GM18508 (cell line): ENCODE data around the gene ARMC5.
"Not testable (repeated sequence)": the region's sequence is repeated elsewhere in the genome, so short reads cannot be mapped to it uniquely, and the experiment has no call there.

Source experiments
- ATAC-seq: cut with Tn5 transposase; IDR thresholded peaks from one replicate; pipeline ENCODE4 v1.9.1; 2021; ENCODE audit warnings: moderate number of reproducible peaks; ENCODE audit not compliant: insufficient read depth, unreplicated experiment

ARMC5 gene, protein sequence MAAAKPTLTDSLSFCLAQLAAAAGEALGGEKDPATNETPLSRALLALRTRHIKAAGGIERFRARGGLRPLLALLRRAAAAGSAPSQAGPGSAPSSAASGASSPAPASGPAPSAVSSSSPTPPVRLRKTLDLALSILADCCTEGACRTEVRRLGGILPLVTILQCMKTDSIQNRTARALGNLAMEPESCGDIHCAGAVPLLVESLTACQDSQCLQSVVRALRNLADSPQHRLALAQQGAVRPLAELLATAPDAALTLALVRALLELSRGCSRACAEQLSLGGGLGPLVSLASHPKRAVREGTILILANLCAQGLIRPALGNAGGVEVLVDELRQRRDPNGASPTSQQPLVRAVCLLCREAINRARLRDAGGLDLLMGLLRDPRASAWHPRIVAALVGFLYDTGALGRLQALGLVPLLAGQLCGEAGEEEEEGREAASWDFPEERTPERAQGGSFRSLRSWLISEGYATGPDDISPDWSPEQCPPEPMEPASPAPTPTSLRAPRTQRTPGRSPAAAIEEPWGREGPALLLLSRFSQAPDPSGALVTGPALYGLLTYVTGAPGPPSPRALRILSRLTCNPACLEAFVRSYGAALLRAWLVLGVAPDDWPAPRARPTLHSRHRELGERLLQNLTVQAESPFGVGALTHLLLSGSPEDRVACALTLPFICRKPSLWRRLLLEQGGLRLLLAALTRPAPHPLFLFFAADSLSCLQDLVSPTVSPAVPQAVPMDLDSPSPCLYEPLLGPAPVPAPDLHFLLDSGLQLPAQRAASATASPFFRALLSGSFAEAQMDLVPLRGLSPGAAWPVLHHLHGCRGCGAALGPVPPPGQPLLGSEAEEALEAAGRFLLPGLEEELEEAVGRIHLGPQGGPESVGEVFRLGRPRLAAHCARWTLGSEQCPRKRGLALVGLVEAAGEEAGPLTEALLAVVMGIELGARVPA

GRCh38 chr16:31458844-31459686 is at the start of gene ARMC5:
Gene ARMC5, plus strand, starts transcription at chr16:31459501. Its CDS starts 24 bp downstream, at chr16:31459525.
- ATAC-seq = peak; percentile 55

DNA sequence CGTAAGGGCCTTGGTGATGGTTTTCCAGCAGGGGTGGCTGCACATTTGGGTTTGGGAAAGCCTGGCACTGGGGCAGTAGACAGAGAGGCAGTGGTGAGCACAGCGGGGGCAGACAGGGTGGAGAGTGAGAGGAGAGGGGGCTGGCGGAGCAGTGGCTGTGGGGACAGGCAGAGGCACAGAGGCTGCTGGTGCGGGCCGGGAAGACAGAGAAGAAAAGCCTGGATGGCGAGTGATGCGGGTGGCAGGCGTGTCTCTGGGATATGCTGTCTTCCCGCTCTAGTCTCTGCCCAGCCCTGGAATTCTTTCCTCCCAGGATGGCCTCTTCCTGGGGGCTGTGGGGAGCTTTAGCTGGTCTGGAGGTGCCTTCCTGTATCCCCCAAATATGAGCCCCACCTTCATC is 49.2 kb upstream of the ARMC5 start:
- no peak for ATAC-seq

DNA sequence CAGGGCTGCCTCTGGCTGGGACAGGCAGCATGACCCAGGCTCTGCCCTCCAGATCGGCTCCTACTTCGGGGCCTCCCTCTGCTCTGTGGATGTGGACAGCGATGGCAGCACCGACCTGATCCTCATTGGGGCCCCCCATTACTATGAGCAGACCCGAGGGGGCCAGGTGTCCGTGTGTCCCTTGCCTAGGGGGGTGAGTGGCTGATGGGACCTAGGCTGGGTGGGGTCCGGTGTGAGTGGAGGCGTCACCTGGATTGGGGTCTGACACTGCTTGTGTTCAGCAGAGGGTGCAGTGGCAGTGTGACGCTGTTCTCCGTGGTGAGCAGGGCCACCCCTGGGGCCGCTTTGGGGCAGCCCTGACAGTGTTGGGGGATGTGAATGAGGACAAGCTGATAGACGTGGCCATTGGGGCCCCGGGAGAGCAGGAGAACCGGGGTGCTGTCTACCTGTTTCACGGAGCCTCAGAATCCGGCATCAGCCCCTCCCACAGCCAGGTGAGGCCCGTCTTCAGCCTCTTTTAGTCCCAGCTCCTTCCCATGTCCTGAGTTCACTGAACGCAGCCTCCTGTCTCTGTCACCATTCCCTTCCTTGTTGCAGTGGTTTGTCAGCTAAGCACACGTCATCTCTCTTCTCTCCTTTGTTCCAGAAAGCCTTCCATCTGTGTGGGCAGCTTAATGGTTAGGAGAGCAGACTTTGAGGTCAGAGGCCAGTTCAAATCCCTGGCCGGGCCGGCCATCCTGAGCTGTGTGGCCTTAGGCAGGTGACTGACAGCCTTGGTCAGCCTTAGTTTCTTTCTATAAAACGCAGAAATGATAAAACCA is 48.1 kb upstream of the ARMC5 start:
- no peak for ATAC-seq

DNA sequence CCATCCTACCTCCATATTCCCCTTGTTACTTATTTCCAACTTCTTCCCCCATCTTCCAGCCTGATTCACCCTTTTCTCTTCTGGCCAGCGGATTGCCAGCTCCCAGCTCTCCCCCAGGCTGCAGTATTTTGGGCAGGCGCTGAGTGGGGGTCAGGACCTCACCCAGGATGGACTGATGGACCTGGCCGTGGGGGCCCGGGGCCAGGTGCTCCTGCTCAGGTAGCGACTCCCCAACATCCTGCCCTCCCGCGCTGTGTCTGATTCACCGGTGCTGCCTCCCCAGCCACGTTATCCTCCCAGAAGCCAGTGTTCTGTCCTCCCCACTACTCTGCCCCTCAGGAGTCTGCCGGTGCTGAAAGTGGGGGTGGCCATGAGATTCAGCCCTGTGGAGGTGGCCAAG is 46.6 kb upstream of the ARMC5 start:
- ATAC-seq = no peak

GRCh38 chr16:31413381-31413780 is 45.9 kb upstream of the ARMC5 start:
- no peak for ATAC-seq

DNA sequence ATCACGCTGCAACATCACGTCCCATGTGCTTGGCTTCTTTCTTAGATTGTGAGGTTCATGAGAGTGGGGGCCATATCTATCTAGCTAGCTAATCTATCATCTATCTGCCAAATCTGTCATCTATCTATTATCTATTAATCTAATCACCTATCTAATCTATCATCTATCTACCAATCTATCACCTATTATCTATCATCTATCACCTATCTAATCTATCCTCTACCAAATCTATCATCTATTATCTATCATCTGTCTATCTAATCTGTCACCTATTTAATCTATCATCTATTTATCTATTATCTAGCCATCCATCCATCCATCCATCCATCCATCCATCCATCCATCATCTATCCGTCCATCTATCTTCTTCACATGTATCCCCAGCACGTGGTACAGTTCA is 45.4 kb upstream of the ARMC5 start:
- ATAC-seq = no peak

DNA sequence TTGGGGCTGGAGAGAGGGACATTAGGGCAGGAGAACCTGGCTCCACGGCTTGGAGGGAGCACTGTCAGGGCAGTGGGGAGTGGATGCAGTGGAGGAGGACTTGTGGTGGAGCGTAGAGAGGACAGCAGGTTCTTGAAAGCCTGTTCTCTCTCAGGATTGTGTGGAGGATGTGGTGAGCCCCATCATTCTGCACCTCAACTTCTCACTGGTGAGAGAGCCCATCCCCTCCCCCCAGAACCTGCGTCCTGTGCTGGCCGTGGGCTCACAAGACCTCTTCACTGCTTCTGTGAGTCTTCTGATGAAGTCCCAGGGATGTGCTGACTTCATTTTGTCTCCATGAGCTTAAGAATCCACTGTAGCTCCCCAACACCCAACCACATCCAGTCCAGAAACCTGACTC is 44.6 kb upstream of the ARMC5 start:
- ATAC-seq = no peak

DNA sequence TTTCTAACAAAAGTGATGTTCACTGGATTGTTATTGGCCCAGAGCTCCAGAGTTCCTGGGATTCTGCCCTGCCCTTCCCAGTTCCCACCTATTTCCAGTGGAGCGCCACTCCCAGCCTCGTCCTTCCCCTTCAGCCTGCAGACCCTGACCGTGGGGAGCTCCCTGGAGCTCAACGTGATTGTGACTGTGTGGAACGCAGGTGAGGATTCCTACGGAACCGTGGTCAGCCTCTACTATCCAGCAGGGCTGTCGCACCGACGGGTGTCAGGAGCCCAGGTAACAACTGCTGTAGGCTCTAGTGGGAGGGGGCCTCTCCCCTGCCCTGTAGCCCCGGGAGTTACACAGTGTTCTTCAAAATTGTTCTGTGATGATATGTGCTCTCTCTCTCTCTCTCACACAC is 42.9 kb upstream of the ARMC5 start:
- no peak for ATAC-seq

GRCh38 chr16:31417036-31417435 is 42.3 kb upstream of the ARMC5 start:
- ATAC-seq = not testable (repeated sequence)

- ATAC-seq = no peak
Measured at GRCh38 chr16:31417916-31418315, 41.4 kb upstream of the ARMC5 start.

- ATAC-seq = no peak
Measured at GRCh38 chr16:31420037-31420436, 39.3 kb upstream of the ARMC5 start.

DNA sequence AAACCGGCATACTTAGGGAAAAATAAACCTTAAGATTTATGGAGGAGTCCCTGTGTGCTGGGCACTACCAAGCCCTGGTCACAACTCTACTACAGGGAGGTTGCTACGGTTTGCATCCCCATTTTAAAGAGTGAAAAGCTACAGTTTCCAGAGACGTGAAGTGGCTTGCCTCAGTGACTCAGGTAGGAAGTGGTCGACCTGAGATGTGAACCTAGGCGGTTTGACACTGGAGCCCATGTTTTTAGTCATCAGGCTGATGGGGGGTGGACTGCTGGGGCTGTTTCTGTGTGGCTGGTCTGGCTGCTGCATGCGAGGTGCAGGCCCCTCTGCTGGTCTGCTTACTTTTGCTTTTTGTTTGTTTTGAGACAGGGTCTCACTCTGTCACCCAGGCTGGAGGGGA is 37.7 kb upstream of the ARMC5 start:
- no peak for ATAC-seq

GRCh38 chr16:31423241-31423640 is 36.1 kb upstream of the ARMC5 start:
- ATAC-seq = no peak

DNA sequence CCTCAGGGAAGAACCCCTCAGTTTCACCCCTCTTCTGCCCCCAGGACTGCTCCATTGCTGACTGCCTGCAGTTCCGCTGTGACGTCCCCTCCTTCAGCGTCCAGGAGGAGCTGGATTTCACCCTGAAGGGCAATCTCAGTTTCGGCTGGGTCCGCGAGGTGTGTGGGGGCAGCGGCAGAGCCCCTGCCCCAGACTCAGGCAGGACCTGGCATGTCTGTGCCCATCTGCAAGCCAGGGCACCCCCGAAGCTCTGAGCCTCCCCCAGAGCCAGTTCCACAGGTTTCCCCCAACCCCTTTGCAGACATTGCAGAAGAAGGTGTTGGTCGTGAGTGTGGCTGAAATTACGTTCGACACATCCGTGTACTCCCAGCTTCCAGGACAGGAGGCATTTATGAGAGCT is 35.5 kb upstream of the ARMC5 start:
- no peak for ATAC-seq

DNA sequence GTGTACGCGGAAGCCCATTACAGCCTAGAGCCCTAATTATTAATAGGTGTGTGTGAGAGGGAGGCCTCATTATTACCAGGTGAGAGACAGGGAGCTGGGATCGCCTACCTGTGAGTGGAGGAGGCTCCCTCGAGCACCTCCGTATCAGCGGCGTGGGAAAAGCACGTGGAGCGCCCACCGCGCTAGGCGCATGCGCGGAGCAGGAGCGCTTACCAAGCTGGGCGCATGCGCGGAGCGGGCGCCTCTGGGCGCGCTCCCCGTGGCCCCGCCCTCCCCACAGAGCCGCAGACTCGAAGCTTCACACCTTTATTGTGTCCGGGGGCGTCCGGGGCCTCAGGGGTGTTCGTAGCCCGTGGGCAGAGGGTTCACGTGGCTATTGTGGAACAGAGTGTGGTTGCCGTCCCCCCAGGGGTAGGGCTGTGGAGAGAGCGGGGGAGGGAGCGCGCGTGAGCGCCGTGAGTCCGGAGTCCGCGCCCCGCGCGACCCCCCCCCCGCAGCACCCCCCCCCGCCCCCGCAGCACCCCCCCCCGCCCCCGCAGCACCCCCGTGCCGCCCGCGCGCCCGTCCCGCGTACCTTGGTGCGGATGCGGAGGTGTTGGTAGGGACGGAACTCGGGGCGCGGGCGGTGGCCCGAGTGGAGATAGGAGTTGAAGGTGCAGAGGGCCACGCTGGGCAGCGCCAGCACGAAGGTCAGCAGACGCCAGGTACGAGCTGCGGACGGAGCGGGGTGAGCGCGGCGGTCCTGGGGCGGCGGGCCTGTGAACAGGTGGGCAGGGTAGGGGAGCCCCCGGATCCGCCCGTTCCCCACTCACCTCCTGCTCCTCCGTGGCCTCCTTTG is 31.6 kb upstream of the ARMC5 start:
- no peak for ATAC-seq

GRCh38 chr16:31428279-31428597 is 31.1 kb upstream of the ARMC5 start, which contains the start of gene COX6A2:
Gene COX6A2, minus strand, starts transcription at chr16:31428360. Its CDS starts 35 bp downstream, at chr16:31428325.
- no peak for ATAC-seq

DNA sequence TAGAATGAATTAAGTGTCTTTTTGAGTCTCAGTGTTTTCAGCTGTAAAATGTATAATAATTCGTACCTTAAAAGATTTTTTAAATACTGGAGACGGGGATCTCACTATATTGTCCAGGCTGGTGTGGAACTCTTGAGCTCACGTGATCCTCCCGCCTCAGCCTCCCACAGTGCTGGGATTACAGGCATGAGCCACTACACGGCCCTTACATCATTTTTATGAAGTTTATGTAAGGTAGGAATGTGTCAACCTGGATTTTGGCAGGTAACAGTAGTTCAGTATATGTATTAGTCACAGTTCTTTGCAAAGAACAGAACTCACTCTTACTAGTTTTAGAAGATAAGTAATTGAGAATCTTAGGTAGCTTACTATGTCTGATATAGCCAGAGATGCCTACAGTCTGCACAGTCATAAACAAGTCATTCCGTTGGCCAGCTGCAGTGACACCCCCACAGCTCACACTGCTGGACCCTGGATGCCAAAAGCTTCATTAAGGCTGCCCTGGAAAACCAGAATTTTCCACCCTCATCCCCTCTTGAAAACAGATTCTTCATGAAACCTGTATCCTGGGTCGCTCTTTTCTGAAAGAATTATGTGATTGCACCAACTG is 30.6 kb upstream of the ARMC5 start:
- ATAC-seq = no peak

GRCh38 chr16:31429314-31429713 is 30.0 kb upstream of the ARMC5 start:
- ATAC-seq = no peak
